Neural progenitor cell (in vitro differentiated cells): ENCODE measurements around the gene KCNQ1. TPM values are rescaled to one million over a fixed set of nuclear protein-coding genes. Genes with fewer than 3 reads are reported as not detected.
A peak's percentile ranks its signal among the peaks of the same experiment; 100 is the strongest.

ENCODE experiments used
- DNase-seq: peaks from one replicate; pipeline ENCODE4 v3.0.0-alpha.2; 2016; ENCODE audit warnings: low spot score
- H2AFZ ChIP-seq: fragments of 200-600 bp; sonication (generic); replicated peaks from 2 replicates; pipeline ENCODE4 v1.6.1; 2016; ENCODE audit warnings: antibody characterized with exemption
- H3F3A ChIP-seq: fragments of 200-600 bp; sonication (generic); 2 replicates; pipeline ENCODE4 v1.6.1; 2016; ENCODE audit warnings: antibody characterized with exemption, low read depth
- H3K27ac ChIP-seq: fragments of 200-600 bp; sonication (generic); 2 replicates; pipeline ENCODE4 v1.5.1; 2016; ENCODE audit warnings: mild to moderate bottlenecking
- H3K27me3 ChIP-seq: fragments of 200-600 bp; sonication (generic); 2 replicates; pipeline ENCODE4 v1.6.1; 2016; ENCODE audit warnings: mild to moderate bottlenecking, moderate library complexity
- H3K36me3 ChIP-seq: fragments of 200-600 bp; sonication (generic); 2 replicates; pipeline ENCODE4 v1.5.1; 2016
- H3K4me1 ChIP-seq: fragments of 200-600 bp; sonication (generic); 2 replicates; pipeline ENCODE4 v1.6.1; 2016; ENCODE audit warnings: mixed run types
- H3K4me2 ChIP-seq: fragments of 200-600 bp; sonication (generic); 2 replicates; pipeline ENCODE4 v1.6.1; 2016
- H3K4me3 ChIP-seq: fragments of 200-600 bp; sonication (generic); 2 replicates; pipeline ENCODE4 v1.5.1; 2016
- H3K79me2 ChIP-seq: fragments of 200-600 bp; sonication (generic); 2 replicates; pipeline ENCODE4 v1.6.1; 2016; ENCODE audit warnings: low read depth
- H3K9ac ChIP-seq: fragments of 200-600 bp; sonication (generic); 2 replicates; pipeline ENCODE4 v1.6.1; 2016
- H3K9me3 ChIP-seq: fragments of 200-600 bp; sonication (generic); 2 replicates; pipeline ENCODE4 v1.5.1; 2016; ENCODE audit warnings: low read depth
- H4K20me1 ChIP-seq: fragments of 200-600 bp; sonication (generic); 2 replicates; pipeline ENCODE4 v1.6.1; 2016; ENCODE audit warnings: low read depth
- H3K27ac Mint-ChIP-seq: 3 replicates; pipeline ENCODE4 v1.8.0; 2021; ENCODE audit warnings: mixed read lengths
- H3K27me3 Mint-ChIP-seq: 2 replicates; pipeline ENCODE4 v1.8.0; 2022; ENCODE audit warnings: low read depth, mild to moderate bottlenecking, inconsistent platforms, moderate library complexity, mixed read lengths; ENCODE audit not compliant: insufficient read depth
- H3K36me3 Mint-ChIP-seq: 3 replicates; pipeline ENCODE4 v1.8.0; 2021; ENCODE audit warnings: mixed read lengths
- H3K4me1 Mint-ChIP-seq: 3 replicates; pipeline ENCODE4 v1.8.0; 2021; ENCODE audit warnings: mixed read lengths
- H3K4me3 Mint-ChIP-seq: 3 replicates; pipeline ENCODE4 v1.8.0; 2021; ENCODE audit warnings: mild to moderate bottlenecking, moderate library complexity, mixed read lengths
- H3K9me3 Mint-ChIP-seq: 3 replicates; pipeline ENCODE4 v1.8.0; 2020; ENCODE audit warnings: mixed read lengths
- EZH2 ChIP-seq: fragments of 200-600 bp; sonication (generic); IDR thresholded peaks from 2 replicates; pipeline ENCODE4 v1.6.1; 2017; ENCODE audit warnings: antibody characterized with exemption, mild to moderate bottlenecking, moderate library complexity
- EZH2phosphoT487 ChIP-seq: fragments of 200-600 bp; sonication (generic); IDR thresholded peaks from 2 replicates; pipeline ENCODE4 v1.6.1; 2017; ENCODE audit warnings: antibody characterized with exemption
- total RNA-seq: library from RNA; depleted of rRNA; stranded (reverse); fragments of >200 nt; gene quantifications from 2 replicates; pipeline ENCODE4 v1.2.3, GENCODE V29; 2015; ENCODE audit warnings: low replicate concordance
- TF ChIP-seq, protein P1 (sequence below): fragments of 200-600 bp; sonication (generic); IDR thresholded peaks from 2 replicates; pipeline ENCODE4 v1.5.1; 2017; ENCODE audit warnings: antibody characterized with exemption, mild to moderate bottlenecking

Gene KCNQ1
- total RNA-seq, 1 donor from 2014 or later = 0.11 TPM

DNA sequence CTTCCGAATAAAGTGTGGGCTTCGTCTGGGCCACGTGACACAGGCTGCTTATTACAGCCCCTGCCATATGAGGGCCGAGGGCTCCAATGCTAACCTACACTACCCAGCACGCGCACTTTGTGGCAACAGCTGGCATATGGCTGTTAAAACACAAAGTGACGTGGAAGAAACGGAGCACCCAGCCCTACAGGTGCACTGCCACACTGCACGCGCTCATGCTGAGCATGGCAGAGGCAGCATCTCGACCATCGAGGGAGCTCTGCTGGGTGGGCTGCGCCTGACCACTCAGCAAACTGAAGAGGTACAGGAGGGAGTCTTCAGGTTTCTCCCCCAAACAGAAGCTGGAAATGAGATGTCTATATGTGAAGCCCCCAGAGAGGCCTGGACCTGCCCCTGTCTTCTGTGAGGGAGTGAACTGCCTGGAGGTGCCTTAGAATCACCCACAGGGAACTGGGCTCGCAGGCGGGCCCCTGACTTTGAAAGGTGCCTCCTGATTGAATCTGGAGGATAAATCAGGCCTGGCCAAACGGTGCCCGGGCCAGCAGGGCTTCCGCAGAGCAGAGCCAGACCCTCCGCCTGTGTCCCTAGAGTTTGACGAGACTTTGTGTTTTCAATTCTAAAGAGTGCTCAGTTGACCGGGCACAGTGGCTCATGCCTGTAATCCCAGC is 26.0 kb upstream of the KCNQ1 start:
- peaks cover 2% of the 10 kb centered on the region for H3K27me3 Mint-ChIP-seq
- no peaks in the 10 kb centered on the region for H3K36me3 ChIP-seq
- DNase-seq = no peak
- H3K9me3 ChIP-seq = no peaks in the 10 kb centered on the region
- no peaks in the 10 kb centered on the region for H4K20me1 ChIP-seq
- H3K4me2 ChIP-seq = no peak overlapping the region
- H3K36me3 Mint-ChIP-seq = no peaks in the 10 kb centered on the region
- H3K4me3 Mint-ChIP-seq = no peak overlapping the region
- no peaks in the 10 kb centered on the region for H3K4me1 ChIP-seq
- H3K9me3 Mint-ChIP-seq = no peaks in the 10 kb centered on the region
- no peak overlapping the region for H2AFZ ChIP-seq
- H3K9ac ChIP-seq = no peak overlapping the region
- H3K4me1 Mint-ChIP-seq = peaks cover 3% of the 10 kb centered on the region
- no peak overlapping the region for H3K4me3 ChIP-seq
- TF ChIP-seq EZH2phosphoT487 = no peak
- no peak for TF ChIP-seq EZH2
- TF ChIP-seq, protein P1, sequence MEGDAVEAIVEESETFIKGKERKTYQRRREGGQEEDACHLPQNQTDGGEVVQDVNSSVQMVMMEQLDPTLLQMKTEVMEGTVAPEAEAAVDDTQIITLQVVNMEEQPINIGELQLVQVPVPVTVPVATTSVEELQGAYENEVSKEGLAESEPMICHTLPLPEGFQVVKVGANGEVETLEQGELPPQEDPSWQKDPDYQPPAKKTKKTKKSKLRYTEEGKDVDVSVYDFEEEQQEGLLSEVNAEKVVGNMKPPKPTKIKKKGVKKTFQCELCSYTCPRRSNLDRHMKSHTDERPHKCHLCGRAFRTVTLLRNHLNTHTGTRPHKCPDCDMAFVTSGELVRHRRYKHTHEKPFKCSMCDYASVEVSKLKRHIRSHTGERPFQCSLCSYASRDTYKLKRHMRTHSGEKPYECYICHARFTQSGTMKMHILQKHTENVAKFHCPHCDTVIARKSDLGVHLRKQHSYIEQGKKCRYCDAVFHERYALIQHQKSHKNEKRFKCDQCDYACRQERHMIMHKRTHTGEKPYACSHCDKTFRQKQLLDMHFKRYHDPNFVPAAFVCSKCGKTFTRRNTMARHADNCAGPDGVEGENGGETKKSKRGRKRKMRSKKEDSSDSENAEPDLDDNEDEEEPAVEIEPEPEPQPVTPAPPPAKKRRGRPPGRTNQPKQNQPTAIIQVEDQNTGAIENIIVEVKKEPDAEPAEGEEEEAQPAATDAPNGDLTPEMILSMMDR = no peak
- no peaks in the 10 kb centered on the region for H3K79me2 ChIP-seq
- H3K27ac Mint-ChIP-seq = no peak overlapping the region
- H3K27me3 ChIP-seq = no peaks in the 10 kb centered on the region
- no peaks in the 10 kb centered on the region for H3F3A ChIP-seq
- H3K27ac ChIP-seq = no peak overlapping the region

GRCh38 chr11:2419638-2420501 is 24.9 kb upstream of the KCNQ1 start:
- Histone ChIP-seq H3K4me2 (no peak overlapping the region), H2AFZ (peak overlapping the region; percentile 39)

DNA sequence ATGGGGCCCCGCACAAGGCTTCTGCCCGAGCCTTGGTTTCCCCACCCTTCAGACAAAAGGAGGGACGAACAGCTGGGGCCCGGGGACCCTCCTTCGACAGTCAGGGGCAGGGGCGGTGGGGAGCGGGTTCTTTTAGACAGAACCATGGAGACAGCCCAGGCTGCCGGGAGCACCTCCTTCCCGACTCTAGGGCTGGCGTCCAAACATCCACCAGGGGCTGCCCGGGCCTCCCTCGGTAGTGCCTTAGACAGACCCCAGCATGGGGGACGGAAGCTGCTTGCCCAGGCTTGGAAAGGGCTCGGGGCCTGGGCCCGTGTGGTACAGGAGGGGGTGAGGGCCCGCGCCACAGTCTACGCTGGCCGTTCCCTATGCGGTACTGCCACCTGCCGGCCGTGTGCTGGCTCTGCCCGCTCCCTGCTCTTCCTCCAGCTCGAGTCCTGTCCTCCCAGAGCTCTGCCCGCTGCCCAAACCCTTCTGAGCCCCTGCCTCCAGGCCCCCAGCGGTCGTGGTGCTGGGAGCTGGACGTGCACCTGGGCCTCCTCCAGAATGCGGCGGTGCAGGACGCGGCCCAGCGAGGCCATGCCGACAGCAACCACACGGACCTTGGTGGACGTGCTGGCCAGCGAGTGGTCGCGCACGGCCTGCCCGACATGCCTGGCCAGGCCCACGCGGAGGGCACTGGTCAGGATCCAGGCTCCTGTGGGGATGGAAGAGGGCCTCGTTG is 24.1 kb upstream of the KCNQ1 start:
- H3K9ac ChIP-seq = no peak overlapping the region
- no peak overlapping the region for H3K27ac ChIP-seq
- no peak overlapping the region for H3K4me3 ChIP-seq
- Mint-ChIP-seq H3K27ac (no peak overlapping the region), H3K4me1 (peaks cover 3% of the 10 kb centered on the region), H3K9me3 (no peaks in the 10 kb centered on the region), H3K27me3 (no peaks in the 10 kb centered on the region), H3K36me3 (no peaks in the 10 kb centered on the region), H3K4me3 (no peak overlapping the region)
- no peaks in the 10 kb centered on the region for H4K20me1 ChIP-seq
- no peaks in the 10 kb centered on the region for H3K9me3 ChIP-seq
- no peaks in the 10 kb centered on the region for H3K4me1 ChIP-seq
- H3K36me3 ChIP-seq = no peaks in the 10 kb centered on the region
- H2AFZ ChIP-seq = peak overlapping the region; percentile 45
- no peak for TF ChIP-seq EZH2
- TF ChIP-seq, protein P1 = peak; percentile 89
- no peaks in the 10 kb centered on the region for H3K79me2 ChIP-seq
- H3F3A ChIP-seq = no peaks in the 10 kb centered on the region
- peak; percentile 93 for DNase-seq
- no peak overlapping the region for H3K4me2 ChIP-seq
- no peaks in the 10 kb centered on the region for H3K27me3 ChIP-seq

More at GRCh38 chr11:2419638-2420501, 24.9 kb upstream of the KCNQ1 start:
- Histone ChIP-seq H3K79me2 (no peaks in the 10 kb centered on the region), H3K27ac (no peak overlapping the region), H3K36me3 (no peaks in the 10 kb centered on the region), H3K9ac (no peak overlapping the region), H3K27me3 (no peaks in the 10 kb centered on the region), H3K9me3 (no peaks in the 10 kb centered on the region), H4K20me1 (no peaks in the 10 kb centered on the region), H3F3A (no peaks in the 10 kb centered on the region), H3K4me3 (no peak overlapping the region), H3K4me1 (no peaks in the 10 kb centered on the region)
- H3K27me3 Mint-ChIP-seq = no peaks in the 10 kb centered on the region
- H3K4me1 Mint-ChIP-seq = peaks cover 3% of the 10 kb centered on the region
- TF ChIP-seq EZH2 (no peak), EZH2phosphoT487 (no peak)
- TF ChIP-seq, protein P1 = peak; percentile 87
- H3K36me3 Mint-ChIP-seq = no peaks in the 10 kb centered on the region
- no peak overlapping the region for H3K4me3 Mint-ChIP-seq
- DNase-seq = peak; percentile 90
- no peaks in the 10 kb centered on the region for H3K9me3 Mint-ChIP-seq
- no peak overlapping the region for H3K27ac Mint-ChIP-seq
